Amniotic epithelial cell (primary cell): ENCODE data around the gene GLS.
"Not testable (repeated sequence)": the region's sequence is repeated elsewhere in the genome, so short reads cannot be mapped to it uniquely, and the experiment has no call there.

Source experiments
- DNase-seq: peaks from one replicate; pipeline ENCODE4 v3.0.0-alpha.2; 2010; ENCODE audit warnings: low read depth

GLS gene

DNA sequence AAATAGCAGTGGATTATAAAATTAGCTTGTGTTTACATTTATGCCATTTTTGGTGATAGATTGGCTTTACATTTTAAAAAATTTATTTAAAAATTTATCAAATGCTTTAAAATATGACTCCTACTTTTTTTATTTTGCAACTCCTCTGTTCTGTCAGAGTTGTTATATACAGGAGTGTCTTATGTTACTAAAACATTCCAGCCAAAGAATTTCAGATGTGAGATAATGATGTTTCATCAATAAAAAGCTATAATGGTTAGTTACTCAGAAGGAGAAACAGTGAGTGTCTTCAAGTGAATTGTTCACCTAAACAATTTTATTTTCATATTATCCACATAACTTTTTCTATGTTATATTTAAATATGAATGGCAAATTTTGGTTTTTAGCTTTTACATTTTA is 52.7 kb downstream of the GLS start:
- DNase-seq: no peak

DNA sequence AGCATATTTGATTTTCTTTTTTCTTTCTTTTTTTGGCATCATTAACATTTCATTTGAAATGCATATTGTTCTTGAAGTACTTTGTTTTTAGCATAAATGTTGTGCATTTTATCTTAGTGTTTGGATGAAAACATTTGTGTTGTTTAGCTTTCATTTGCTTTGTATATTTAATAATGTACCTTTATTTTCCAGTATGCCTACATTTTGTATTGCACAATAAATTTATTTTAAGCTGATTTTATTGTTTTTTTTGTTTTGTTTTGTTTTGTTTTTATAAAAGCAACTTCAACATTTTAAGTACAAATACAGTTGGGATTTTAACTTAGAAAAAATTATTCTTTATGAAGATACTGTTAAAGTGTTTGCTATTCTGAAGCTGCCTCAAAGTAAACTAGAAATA is 54.4 kb downstream of the GLS start:
- DNase-seq: no peak

DNA sequence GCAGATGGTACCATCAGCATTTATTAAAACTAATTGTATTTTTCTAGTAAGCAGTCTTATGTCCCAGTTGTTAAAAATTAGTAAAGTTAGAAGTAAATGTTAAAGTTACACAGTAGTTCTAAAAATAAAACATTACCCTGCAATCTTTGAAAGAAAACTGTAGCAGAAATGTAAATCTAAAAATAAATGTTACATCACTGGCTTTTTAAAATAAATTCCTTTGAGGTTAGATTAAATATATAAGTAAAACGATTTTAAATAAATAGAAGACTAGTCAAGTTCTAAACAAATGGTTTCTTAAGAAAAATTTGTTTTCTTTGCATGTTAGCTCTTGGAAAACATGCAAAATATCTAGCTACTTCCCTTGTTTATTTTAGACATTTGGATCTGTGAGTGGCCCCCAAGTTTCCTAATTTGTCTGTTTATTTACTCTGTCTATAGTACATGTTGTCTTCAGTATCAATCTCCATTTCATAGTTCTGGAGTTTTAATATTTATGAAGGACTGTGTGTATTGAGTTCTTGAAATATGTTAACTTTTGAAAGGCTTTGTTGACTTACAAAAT is 58.2 kb downstream of the GLS start:
- no peak for DNase-seq

DNA sequence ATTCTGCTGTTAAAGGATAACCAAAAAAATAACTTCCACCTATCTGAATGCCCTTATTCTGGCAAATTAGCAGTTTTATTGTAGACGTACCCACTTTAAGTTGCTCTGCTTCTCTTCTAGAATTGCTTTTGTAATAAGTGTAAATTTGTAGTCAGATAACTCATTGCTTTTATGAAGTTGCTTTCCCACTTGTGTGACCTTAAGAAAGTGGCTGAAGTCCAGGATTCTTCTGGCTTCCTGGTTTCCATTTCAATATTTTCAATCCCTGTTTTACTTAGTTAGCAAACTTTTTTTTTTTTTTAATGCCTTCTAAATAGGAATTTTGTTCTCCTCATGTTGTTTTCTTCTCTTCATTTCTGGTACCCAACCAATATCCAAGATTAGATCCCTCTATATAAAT is 59.8 kb downstream of the GLS start:
- DNase-seq: no peak

DNA sequence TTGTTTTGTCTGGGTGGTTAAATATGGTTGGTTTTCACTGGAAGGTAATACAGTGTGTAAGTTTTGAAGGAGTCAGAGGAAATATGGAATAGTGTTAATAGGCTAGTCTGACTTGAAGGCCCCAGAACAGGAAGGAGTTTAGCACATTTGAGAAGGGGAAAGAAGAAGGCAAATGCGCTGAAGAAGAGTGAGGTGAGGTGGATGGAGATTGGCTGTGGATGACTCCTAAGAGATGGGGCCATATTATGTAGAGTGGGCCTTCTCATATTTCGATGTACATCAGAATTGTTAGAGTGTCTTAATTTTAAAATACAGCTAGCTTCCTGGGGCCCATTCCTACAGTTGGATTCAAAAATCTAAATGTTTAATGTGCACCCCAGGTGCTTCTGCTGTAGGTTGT is 61.0 kb downstream of the GLS start:
- no peak for DNase-seq

DNA sequence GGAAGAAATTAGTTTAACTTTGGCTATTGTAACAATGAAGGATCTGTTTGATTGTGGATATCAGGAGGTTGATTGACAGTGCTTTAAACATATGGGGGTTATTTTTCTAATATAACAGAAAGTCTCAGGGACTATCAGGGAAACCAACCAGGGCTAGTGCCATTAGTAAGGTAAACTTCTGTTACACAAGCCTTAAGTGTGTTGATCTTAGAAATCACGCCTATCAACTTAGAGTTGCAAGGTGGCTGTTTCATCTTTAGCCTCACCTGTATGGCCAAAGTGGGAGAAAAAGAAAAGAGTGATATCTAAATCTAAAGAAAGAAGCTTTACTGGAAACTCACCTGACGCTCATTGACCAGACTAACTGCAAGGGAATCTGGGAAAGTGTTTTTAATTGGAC is 62.1 kb downstream of the GLS start:
- no peak for DNase-seq

DNA sequence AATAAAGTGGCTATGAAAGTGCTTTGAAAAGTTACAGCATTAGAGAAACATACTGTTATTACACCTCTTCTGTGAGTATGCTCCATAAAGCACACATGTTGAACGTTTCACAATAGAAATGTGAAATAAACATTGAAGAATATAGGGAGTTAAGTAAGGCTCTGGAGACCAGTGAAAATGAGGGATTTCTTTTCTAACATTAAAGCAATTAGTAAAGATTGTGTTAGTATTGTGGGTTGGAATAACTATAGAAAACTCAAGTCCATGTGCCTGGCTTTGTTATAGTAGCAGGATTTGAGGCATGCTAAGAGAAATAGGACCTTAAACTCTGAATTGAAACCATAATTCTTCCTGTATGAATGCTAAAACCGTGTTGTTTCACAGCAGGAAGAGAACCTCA is 63.1 kb downstream of the GLS start:
- no peak for DNase-seq

DNA sequence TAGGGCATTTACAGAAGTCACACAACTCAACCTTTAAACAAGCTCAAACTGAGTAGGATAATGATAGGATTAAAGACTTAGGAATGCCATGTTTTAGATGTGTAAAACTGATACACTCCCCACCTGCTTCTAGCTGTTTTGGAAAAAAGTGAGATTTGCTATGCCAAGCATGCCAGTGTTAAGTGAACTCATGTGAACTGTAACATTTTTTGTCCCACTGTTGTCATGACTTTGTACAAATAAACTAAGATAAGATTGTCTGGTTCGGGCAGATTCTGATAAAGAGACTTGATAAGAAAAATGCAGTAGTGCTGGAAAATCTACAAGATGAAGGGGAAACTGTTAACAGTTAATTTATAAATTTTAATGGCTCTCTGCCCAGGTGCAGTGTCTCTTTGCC is 66.5 kb downstream of the GLS start:
- DNase-seq: peak; percentile 67

DNA sequence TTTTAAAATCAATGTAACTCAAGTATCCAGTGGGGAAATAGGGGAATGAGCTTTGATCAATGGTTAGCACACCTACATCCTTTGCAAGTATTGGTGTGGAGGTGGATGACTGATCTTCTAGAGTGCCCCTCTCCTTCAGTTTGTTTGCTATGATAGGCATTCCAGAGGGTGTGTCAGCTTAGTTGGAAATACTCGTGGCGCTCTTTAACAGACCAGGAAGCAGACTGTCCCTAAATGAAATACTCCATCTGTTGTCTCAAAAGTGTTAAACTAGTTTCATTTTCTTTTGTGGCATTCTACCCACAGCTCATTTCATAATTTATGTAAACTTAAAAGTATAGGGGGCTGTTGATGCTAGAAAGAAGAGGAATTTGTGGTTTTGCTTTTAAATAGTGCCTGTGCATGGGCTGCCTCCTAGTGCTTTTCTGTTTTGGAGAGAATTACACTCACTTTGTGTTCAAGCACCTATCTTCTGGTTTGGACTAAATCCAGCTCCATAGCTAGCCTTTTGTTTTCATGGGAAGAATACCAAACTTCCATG is 67.2 kb downstream of the GLS start:
- peak; percentile 82 for DNase-seq

DNA sequence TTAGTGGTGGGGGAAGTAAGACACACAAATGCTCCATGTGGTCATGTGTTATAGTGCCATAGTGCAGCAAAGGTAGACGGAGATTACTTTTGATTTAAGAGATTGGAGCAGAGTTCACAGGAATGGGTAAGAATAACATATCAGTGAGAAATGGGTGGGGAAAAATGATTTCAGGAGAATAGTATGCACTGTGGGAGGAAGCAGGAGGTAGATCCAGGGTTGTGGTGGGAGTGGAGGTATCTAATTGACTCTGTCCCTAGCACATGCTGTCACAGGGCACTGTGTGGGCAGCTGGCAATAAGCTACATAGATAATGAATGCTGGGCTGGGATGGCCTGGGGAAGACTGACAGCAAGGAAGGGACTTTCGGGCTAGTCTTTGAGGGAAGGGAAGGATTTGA is 68.0 kb downstream of the GLS start:
- DNase-seq: peak; percentile 93

DNA sequence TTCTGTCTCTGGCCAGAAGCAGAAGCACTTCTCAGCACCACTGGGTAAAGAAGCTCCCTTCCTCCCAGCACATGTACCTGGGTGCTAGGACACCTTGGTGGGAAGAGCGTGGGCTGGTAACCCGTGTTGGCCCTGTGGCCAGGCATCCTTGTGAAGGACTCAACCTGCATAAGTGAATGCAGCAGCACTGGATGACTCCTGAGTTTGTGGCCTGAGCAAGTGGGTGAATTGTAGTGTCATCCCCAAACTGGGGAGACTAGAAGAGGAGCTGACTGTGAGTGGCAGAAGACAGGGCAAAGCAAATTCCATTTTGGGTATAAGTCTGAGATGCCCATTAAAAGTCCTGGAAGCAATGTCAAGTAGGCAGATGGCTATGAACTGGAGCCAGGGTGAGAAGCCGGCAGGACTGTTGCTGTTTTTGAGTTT is 70.0 kb downstream of the GLS start:
- no peak for DNase-seq

DNA sequence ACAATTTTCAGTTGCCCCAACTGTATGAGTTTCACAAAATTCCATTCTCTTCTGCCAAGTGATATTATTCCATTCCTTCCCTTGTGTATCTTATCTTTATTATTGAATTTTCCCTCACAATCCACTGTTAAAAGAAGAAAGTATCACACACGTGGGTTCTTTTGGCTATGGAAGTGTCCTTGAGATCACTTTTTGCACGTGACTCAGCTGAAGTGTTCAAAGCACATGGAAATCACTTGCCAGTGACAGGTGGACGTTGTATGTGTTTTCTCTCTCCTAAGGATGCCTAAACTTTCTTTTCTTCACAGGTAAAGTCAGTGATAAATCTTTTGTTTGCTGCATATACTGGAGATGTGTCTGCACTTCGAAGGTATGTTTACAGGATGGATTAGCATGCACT is 72.6 kb downstream of the GLS start:
- DNase-seq: no peak

DNA sequence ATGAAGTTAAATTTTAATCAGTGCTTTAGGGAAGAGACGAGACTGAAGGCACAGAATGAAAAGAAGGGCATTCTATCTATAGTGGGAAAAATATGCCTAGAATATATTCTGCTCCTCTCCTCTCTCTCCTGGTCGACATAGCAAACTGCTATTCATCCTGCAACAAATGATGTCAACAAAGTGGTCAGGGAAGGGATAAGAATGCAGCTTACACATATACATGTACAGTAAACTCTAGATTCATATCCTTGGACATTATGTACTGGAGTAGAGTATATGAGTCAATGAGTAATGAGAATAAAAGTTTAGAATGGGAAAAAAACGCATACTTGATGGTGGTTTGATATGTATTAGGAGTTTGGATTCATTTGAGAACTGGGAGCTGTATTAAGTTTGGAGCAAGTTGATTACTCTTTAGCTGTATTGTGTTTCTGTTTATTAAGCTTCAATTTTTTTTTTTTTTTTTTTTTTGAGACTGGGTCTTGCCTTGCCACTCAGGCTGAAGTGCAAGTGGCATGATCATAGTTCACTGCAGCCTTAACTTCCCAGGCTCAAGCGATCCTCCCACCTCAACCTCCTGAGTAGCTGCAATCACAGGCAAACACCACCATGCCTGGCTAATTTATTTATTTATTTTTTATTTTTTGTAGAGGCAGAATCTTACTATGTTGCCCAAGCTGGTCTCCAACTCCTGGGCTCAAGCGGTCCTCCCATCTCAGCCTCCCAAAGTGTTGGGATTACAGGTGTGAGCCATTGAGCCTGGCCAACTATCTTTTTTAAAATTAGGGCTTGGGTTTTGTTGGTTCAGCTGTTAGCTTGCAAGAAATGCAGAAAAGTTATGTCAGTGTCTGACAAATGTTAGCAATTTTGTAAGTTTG is 79.5 kb downstream of the GLS start:
- peak; percentile 86 for DNase-seq

DNA sequence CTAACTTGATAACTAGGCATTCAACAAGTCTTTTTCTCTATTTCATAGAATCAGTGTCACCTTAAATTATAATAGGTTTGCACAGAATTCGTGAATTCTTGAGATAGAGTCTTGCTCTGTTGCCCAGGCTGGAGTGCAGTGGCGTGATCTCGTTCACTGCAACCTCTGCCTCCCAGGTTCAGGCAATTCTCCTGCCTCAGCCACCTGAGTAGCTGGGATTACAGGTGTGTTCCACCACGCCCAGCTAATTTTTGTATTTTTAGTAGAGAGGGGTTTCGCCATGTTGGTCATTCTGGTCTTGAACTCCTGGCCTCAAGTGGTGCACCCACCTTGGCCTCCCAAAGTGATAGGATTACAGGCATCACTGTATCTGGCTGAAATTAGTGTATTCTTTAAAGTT is 80.5 kb downstream of the GLS start:
- not testable (repeated sequence) for DNase-seq

DNA sequence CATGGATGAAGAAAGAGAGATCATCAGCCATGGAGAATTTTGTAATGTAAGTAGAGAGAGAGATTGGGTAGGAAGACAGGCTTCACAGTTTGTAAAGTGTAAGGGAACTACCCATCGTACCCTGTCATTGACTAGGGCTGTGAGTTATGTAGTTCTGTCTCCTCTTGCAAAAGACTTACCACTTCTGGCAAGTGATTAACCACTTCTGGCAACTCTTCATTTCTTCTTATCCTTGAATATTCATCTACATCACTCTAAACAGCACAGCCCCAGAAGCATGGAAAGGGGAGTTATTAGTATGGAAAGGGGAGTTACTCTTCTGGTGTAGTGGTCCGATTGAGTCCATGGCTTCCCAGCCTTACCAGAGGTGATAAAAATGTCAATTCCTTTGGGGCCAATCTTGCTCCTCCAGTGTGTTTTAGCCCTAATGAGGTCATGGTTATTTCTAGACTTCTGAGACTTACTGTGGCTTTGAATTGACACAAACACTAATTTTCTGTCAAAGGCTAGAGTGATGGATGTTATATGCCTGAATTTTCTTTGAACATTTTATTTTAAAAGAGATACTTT is 81.4 kb downstream of the GLS start:
- peak; percentile 94 for DNase-seq

DNA sequence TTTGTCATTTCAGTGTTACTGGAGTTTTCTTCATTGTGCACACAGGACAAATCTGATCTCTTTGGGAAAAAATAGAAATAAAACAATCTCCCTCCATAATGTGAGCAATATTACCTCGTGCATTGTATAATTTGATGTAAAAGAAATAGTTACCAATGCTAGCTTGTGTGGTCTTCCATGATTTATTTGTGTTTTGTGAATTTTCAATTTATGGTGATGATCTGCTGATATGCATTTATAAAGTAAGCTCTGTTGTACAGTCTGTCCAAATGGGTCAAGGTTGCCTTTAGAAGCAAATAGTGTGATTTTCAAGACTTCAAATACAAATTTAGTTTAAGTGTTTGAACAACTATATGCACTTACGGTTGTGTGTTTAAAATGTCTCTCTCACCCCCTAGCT is 82.5 kb downstream of the GLS start:
- no peak for DNase-seq

DNA sequence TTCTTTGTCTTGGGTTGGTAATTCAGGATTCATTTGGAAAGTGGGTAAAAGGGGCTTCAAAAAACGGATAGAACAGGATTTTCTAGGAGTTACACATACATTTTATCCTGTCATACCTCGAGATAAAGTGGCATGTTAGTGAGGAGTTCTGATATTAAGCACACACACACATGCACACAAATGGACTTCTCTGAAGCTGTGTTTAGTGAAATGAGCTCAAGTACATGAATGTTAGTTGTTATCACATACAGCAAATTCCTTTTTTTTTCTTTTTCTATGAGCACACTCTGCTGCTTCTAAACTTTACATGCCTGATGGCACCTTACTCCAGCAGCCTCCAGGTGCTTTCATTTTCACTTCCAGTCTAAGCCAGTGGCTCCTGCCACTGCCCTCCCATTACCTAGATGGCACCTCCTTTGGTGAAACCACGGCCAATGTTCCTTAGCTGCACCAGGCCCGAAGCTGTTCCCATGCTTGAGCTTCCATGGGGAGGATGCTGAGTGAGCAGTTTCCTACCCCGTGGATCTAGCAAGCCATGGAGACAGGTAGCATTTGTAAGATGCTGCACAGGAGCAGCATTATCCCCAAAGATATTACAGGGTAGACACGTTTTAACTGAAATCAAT is 83.7 kb downstream of the GLS start:
- DNase-seq: no peak

DNA sequence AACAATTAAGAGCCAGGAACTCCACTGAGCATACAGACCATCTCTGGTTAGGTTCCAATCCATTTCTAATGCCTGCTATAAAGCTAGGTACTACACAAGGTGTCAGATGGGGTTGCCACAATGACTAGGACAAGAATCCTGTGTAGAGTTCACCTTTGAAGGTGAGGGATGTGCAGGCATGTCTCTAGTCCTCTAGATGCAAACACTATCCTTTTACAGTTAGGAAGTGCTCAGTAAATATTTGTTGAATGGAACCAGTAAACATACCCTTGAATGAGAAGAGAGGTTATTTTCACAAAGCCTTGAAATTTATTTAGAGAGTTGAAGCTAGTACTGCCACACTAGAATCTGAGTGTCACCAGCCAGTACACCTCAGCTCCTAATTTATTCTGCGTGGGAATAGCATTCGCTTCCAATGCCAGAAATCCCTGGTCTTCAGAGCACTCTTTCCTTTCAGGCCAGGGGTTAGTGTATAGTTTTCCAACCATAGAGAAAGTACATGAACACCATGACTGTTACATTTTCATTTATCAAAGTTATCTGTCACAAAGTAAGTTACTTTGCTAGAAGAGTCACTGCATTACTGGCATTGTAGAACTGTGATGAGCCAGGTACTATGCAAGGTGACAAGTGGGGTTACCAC is 85.1 kb downstream of the GLS start:
- no peak for DNase-seq

DNA sequence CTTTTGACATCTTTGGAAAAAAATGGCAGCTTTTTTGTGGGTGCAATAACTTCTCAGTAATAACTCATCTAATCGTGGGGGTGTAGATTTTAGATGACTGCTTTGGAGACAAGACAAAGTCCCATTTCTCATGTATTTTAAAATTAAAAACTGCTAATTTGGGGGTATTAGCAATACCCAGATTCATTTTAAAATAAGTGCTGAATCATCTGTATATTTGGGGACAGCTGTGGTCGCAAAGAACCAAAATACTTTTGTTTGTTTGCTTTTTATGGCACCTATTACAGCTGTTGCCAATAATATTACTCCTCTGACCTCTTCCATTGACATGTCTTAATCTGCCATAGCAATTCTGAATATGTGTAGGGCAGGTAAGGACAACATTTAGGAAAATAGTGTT is 87.9 kb downstream of the GLS start:
- no peak for DNase-seq

DNA sequence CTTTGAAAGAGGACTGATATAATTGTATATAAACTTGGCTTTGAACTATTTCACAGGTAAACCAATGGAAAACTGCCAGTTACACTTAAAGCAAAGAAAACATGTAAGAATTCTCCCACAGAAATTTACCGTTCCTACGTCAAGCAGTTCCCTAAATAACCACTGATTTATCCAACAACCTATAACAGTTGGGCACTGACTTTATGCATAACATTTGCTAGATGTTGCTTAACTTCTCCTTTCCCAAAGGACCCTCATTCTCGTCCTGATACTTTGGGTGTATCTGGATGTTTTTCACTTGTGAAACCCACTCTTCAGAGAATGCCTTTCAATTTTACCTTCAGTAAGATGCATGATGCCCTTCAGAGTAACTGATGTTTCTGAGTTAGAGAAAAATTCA is 89.5 kb downstream of the GLS start:
- DNase-seq: no peak

DNA sequence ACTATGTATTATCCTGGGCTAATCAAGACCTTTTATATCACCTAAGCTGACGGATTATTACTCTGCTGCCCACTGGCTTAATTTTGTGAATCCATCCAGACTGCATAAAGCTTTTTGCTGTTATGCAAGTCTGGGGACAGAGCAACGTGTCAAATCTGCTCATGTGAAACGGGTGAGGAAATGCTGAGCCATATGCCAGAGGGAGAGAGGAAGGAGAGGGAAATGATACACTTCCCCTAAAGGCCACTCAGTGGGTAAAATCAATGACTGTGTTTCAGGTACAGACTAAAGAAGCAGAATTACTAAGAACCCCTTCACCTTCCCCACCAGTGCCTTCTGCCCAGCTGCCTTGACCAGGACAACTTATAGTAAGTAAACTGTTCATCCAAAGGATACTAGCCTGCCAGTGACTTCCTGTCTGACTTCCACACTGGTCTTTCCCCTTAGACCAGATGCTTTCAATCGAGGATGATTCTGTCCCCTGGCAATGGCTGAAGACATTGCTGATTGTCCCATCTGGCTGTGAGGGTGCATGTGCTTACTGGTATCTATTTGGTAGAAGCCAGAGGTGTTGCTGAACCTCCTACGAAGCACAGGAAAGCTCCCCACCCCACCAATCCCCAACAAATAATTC is 90.4 kb downstream of the GLS start:
- no peak for DNase-seq

DNA sequence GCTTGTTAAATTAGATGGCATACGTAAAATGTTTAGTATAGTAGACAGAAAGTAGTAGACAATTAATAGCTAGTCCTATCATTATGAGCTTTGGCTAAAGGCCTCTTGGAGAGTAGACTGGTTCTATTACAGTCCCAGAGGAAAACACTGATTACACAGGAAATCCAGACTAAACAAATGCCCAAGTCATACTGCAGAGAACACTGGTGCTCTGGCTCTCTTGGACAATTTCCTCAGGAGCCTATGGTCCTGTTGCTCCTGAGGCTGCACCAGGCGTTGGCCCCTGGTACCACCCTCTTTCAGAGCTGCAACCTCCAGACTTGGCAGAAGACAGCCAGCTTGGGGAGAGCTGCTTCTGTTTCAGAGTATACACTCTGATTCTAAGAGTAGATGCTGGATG is 91.6 kb downstream of the GLS start:
- no peak for DNase-seq
